BJ (cell line): ENCODE measurements around the gene PODN. TPM values are rescaled to one million over a fixed set of nuclear protein-coding genes. Genes with fewer than 3 reads are reported as not detected.

ENCODE experiments used
- CTCF ChIA-PET: fragments of 350-600 bp; formaldehyde crosslinking; extraction: SDS; loops from one replicate; lab custom pipeline; 2021; ENCODE audit warnings: antibody characterized with exemption, inconsistent platforms; lab: Yijun Ruan, JAX
- POLR2A ChIA-PET: fragments of 300-600 bp; sonication (Branson Sonifier 250); formaldehyde crosslinking; extraction: SDS; loops from one replicate; lab custom pipeline; 2021; ENCODE audit warnings: antibody characterized with exemption; lab: Charles Lee
- DNase-seq: peaks from one replicate; pipeline ENCODE4 v3.0.0-alpha.2; 2011; ENCODE audit warnings: low read depth
- H3K27me3 ChIP-seq: 2 replicates; pipeline ENCODE4 v1.6.0; 2011; ENCODE audit warnings: low read length; ENCODE audit not compliant: control insufficient read depth, insufficient read depth
- H3K36me3 ChIP-seq: 2 replicates; pipeline ENCODE4 v1.5.1; 2011; ENCODE audit warnings: low read length; ENCODE audit not compliant: control insufficient read depth, insufficient read depth
- H3K4me3 ChIP-seq: 2 replicates; pipeline ENCODE4 v1.5.1; 2011; ENCODE audit warnings: low read depth, mild to moderate bottlenecking, control low read depth, low read length
- CTCF ChIP-seq: IDR thresholded peaks from 2 replicates; pipeline ENCODE4 v1.5.1; 2011; ENCODE audit warnings: low read depth, mild to moderate bottlenecking, control low read depth, inconsistent platforms, low read length, moderate library complexity; ENCODE audit not compliant: insufficient read depth
- polyA plus RNA-seq: library from polyadenylated mRNA; depleted of rRNA; stranded (reverse); fragments of >200 nt; gene quantifications from 2 replicates; pipeline ENCODE4 v1.2.3, GENCODE V29; 2011

The PODN gene
- polyA plus RNA-seq, 1 experiment = 107 TPM

- POLR2A ChIA-PET = interaction anchor here (0.6 kb wide), 1 partner anchor 157 kb away, joined by 4 read pairs; the partner anchor contains the start of gene SCP2
- no peak overlapping the region for H3K4me3 ChIP-seq
- DNase-seq = no peak
- H3K36me3 ChIP-seq = peaks cover 64% of the 10 kb centered on the region
- no peaks in the 10 kb centered on the region for H3K27me3 ChIP-seq
- no peak for TF ChIP-seq CTCF
- CTCF ChIA-PET = interaction anchor here (1.0 kb wide), 1 partner anchor 8 kb away, joined by 3 read pairs; no protein-coding TSS in a partner anchor
These were observed 21.9 kb downstream of the PODN start for GRCh38 chr1:53083636-53084588.

DNA sequence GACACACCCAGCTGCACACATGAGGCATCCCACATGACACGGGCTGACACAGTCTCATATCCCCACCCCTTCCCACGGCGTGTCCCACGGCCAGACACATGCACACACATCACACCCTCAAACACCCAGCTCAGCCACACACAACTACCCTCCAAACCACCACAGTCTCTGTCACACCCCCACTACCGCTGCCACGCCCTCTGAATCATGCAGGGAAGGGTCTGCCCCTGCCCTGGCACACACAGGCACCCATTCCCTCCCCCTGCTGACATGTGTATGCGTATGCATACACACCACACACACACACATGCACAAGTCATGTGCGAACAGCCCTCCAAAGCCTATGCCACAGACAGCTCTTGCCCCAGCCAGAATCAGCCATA, 22.6 kb downstream of the PODN start:
- H3K36me3 ChIP-seq = peaks cover 59% of the 10 kb centered on the region
- TF ChIP-seq CTCF = no peak
- ChIA-PET CTCF (no interaction called here), POLR2A (interaction anchor here (0.6 kb wide), 1 partner anchor 157 kb away, joined by 4 read pairs; the partner anchor contains the start of gene SCP2)
- no peak overlapping the region for H3K4me3 ChIP-seq
- H3K27me3 ChIP-seq = no peaks in the 10 kb centered on the region
- no peak for DNase-seq

- Histone ChIP-seq H3K27me3 (no peaks in the 10 kb centered on the region), H3K4me3 (no peak overlapping the region), H3K36me3 (peaks cover 59% of the 10 kb centered on the region)
- no peak for TF ChIP-seq CTCF
- ChIA-PET CTCF (no interaction called here), POLR2A (no interaction called here)
- no peak for DNase-seq
These were observed 23.4 kb downstream of the PODN start for GRCh38 chr1:53085405-53085804.

GRCh38 chr1:53086491-53087070, 24.6 kb downstream of the PODN start:
- H3K4me3 ChIP-seq = no peak overlapping the region
- DNase-seq = no peak
- no peak for TF ChIP-seq CTCF
- peaks cover 48% of the 10 kb centered on the region for H3K36me3 ChIP-seq
- H3K27me3 ChIP-seq = no peaks in the 10 kb centered on the region
- POLR2A ChIA-PET = no interaction called here
- CTCF ChIA-PET = no interaction called here
